ENCODE data around the gene PRKAG2.

Gene PRKAG2

DNA sequence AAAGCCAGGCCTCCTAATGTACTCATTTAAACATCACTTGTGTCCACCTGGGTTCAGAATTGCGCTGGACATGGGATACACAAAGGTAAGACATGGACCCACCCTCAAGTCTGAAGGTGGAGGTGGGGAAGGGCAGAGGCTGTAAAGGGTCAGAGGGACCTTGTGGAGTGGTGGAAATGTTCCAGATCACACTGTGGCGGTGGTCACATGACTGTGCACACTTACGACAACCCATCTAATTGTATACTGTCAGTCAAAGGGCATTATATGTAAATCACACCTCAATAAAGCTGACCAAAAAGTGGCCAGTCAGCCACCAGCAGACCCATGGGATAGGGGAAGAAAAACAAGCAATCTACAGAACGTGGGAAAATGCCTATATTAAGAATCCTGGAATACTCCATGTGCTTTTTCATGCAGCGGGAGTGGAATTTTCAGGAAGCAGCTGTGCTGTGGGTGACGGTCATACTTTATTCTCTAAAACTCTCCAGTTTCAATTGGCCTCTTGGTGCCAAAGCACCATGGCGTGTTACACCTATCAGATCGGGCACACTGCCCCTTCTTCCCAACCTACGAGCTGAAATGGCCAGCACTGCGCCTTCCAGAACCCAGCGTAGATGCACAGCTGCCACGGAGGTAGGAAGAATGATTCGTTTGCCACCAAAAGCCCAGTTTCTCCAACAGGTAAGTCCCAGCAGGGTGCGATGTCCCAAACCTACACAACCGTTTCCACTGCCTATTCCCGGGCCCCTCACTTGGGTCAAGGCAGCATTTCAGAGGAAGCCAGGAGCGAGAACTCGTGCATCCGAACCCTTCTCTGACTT is 69.8 kb downstream of the PRKAG2 start:
- Histone ChIP-seq H3K9ac (ENCODE audit: low read length) (no peak overlapping the region), H3K36me3 (replicated peaks; ENCODE audit: low read depth, low read length) (no peaks in the 10 kb centered on the region), H3K4me2 (ENCODE audit: low read length) (no peak overlapping the region), H4K20me1 (ENCODE audit: insufficient read depth, low read length) (no peaks in the 10 kb centered on the region), H2AFZ (ENCODE audit: low read depth, low read length) (no peak overlapping the region), H3K4me3 (ENCODE audit: low read length) (no peak overlapping the region), H3K27me3 (ENCODE audit: low read depth, low read length) (peaks cover 24% of the 10 kb centered on the region), H3K9me3 (ENCODE audit: insufficient read depth, low read length) (no peaks in the 10 kb centered on the region), H3K4me1 (ENCODE audit: low read length) (no peaks in the 10 kb centered on the region), H3K27ac (ENCODE audit: low read length) (no peak overlapping the region), H3K79me2 (ENCODE audit: low read length) (no peaks in the 10 kb centered on the region)
- TF ChIP-seq CTCF (IDR thresholded peaks at IDR 0.05; ENCODE audit: low read depth, low read length): no peak
- TF ChIP-seq EZH2phosphoT487 (IDR thresholded peaks at IDR 0.05; ENCODE audit: low read depth): no peak

- no peak overlapping the region for H3K27ac ChIP-seq (ENCODE audit: low read length)
- no peaks in the 10 kb centered on the region for H3K9me3 ChIP-seq (ENCODE audit: insufficient read depth, low read length)
- no peaks in the 10 kb centered on the region for H3K36me3 ChIP-seq (replicated peaks; ENCODE audit: low read depth, low read length)
- H4K20me1 ChIP-seq (ENCODE audit: insufficient read depth, low read length): no peaks in the 10 kb centered on the region
- no peaks in the 10 kb centered on the region for H3K4me1 ChIP-seq (ENCODE audit: low read length)
- H3K9ac ChIP-seq (ENCODE audit: low read length): no peak overlapping the region
- TF ChIP-seq EZH2phosphoT487 (IDR thresholded peaks at IDR 0.05; ENCODE audit: low read depth) (no peak), CTCF (IDR thresholded peaks at IDR 0.05; ENCODE audit: low read depth, low read length) (no peak)
- no peak overlapping the region for H3K4me2 ChIP-seq (ENCODE audit: low read length)
- no peak overlapping the region for H3K4me3 ChIP-seq (ENCODE audit: low read length)
- no peaks in the 10 kb centered on the region for H3K79me2 ChIP-seq (ENCODE audit: low read length)
- H3K27me3 ChIP-seq (ENCODE audit: low read depth, low read length): peaks cover 24% of the 10 kb centered on the region
- no peak overlapping the region for H2AFZ ChIP-seq (ENCODE audit: low read depth, low read length)
Measured at GRCh38 chr7:151806204-151806603, 70.7 kb downstream of the PRKAG2 start.

DNA sequence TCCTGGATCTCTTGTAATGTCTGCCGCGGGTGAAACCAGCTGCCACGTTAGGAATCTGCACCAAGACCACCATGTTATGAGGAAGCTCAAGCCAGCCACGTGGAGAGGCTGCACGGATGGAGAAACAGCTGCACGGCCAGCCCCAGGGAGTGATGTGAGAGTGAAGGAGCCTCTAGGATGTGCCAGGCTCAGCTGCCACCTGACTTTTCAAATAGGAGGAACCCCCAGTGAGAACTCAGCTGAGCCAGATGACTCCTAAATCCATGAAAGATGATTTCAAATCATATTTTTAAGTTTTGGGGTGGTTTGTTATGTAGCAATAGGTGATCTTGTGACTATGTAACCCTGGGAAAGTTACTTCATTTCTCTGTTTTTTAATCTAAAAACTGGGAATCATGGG is 71.7 kb downstream of the PRKAG2 start:
- peaks cover 24% of the 10 kb centered on the region for H3K27me3 ChIP-seq (ENCODE audit: low read depth, low read length)
- H3K79me2 ChIP-seq (ENCODE audit: low read length): no peaks in the 10 kb centered on the region
- H3K27ac ChIP-seq (ENCODE audit: low read length): no peak overlapping the region
- no peak for TF ChIP-seq CTCF (IDR thresholded peaks at IDR 0.05; ENCODE audit: low read depth, low read length)
- TF ChIP-seq EZH2phosphoT487 (IDR thresholded peaks at IDR 0.05; ENCODE audit: low read depth): no peak
- no peaks in the 10 kb centered on the region for H4K20me1 ChIP-seq (ENCODE audit: insufficient read depth, low read length)
- no peak overlapping the region for H3K9ac ChIP-seq (ENCODE audit: low read length)
- no peaks in the 10 kb centered on the region for H3K4me1 ChIP-seq (ENCODE audit: low read length)
- H3K4me2 ChIP-seq (ENCODE audit: low read length): no peak overlapping the region
- no peaks in the 10 kb centered on the region for H3K36me3 ChIP-seq (replicated peaks; ENCODE audit: low read depth, low read length)
- no peak overlapping the region for H2AFZ ChIP-seq (ENCODE audit: low read depth, low read length)
- no peaks in the 10 kb centered on the region for H3K9me3 ChIP-seq (ENCODE audit: insufficient read depth, low read length)
- H3K4me3 ChIP-seq (ENCODE audit: low read length): no peak overlapping the region

- no peaks in the 10 kb centered on the region for H3K9me3 ChIP-seq (ENCODE audit: insufficient read depth, low read length)
- peaks cover 24% of the 10 kb centered on the region for H3K27me3 ChIP-seq (ENCODE audit: low read depth, low read length)
- TF ChIP-seq CTCF (IDR thresholded peaks at IDR 0.05; ENCODE audit: low read depth, low read length) (no peak), EZH2phosphoT487 (IDR thresholded peaks at IDR 0.05; ENCODE audit: low read depth) (no peak)
- no peak overlapping the region for H3K9ac ChIP-seq (ENCODE audit: low read length)
- no peaks in the 10 kb centered on the region for H3K36me3 ChIP-seq (replicated peaks; ENCODE audit: low read depth, low read length)
- H3K4me2 ChIP-seq (ENCODE audit: low read length): no peak overlapping the region
- no peak overlapping the region for H2AFZ ChIP-seq (ENCODE audit: low read depth, low read length)
- no peaks in the 10 kb centered on the region for H3K79me2 ChIP-seq (ENCODE audit: low read length)
- H3K27ac ChIP-seq (ENCODE audit: low read length): no peak overlapping the region
- H3K4me3 ChIP-seq (ENCODE audit: low read length): no peak overlapping the region
- H4K20me1 ChIP-seq (ENCODE audit: insufficient read depth, low read length): no peaks in the 10 kb centered on the region
- H3K4me1 ChIP-seq (ENCODE audit: low read length): no peaks in the 10 kb centered on the region
Measured at GRCh38 chr7:151804756-151805155, 72.2 kb downstream of the PRKAG2 start.
